H1 (cell line): ENCODE data around the gene JPH2. TPM values are rescaled to one million over a fixed set of nuclear protein-coding genes. Genes with fewer than 3 reads are reported as not detected.
"Not testable (repeated sequence)": the region's sequence is repeated elsewhere in the genome, so short reads cannot be mapped to it uniquely, and the experiment has no call there.

Experiments
- CTCF ChIA-PET: fragments of 300-600 bp; sonication (Branson Sonifier 250); formaldehyde crosslinking; loops from one replicate; lab custom pipeline; 2021; ENCODE audit not compliant: partially characterized antibody; lab: Charles Lee
- POLR2A ChIA-PET: fragments of 300-600 bp; sonication (Branson Sonifier 250); formaldehyde crosslinking; loops from one replicate; lab custom pipeline; 2021; ENCODE audit warnings: inconsistent platforms; ENCODE audit not compliant: partially characterized antibody; lab: Charles Lee
- DNase-seq, 2 experiments: peaks; one replicate each; pipeline versions ENCODE4 v3.0.0 to v3.0.0-alpha.2; 2010 to 2022; ENCODE audit warnings: low spot score in 2 of 2, low read depth in 1 of 2, mixed read lengths in 1 of 2
- FAIRE-seq: peaks from 2 replicates; lab custom pipeline; 2011; peaks lifted over from hg19 to GRCh38; lab: Jason Lieb, UNC
- H2AFZ ChIP-seq: 2 replicates; pipeline ENCODE4 v1.8.1; 2012; ENCODE audit warnings: low read length, inconsistent platforms
- H2AK5ac ChIP-seq: 2 replicates; pipeline ENCODE4 v1.6.1; 2013; ENCODE audit warnings: low read depth, low read length
- H2BK120ac ChIP-seq: replicated peaks from 2 replicates; pipeline ENCODE3; 2013; ENCODE audit warnings: low read depth, low read length, inconsistent platforms
- H2BK12ac ChIP-seq: 2 replicates; pipeline ENCODE4 v1.6.1; 2013; ENCODE audit warnings: low read depth, low read length
- H2BK15ac ChIP-seq: 2 replicates; pipeline ENCODE4 v1.6.1; 2013; ENCODE audit warnings: low read length
- H2BK20ac ChIP-seq: 2 replicates; pipeline ENCODE4 v1.6.1; 2013; ENCODE audit warnings: low read length
- H2BK5ac ChIP-seq: 2 replicates; pipeline ENCODE4 v1.6.1; 2013; ENCODE audit warnings: low read depth, low read length
- H3K14ac ChIP-seq: 2 replicates; pipeline ENCODE4 v1.6.1; 2013; ENCODE audit warnings: inconsistent platforms; ENCODE audit not compliant: insufficient read length
- H3K18ac ChIP-seq: 2 replicates; pipeline ENCODE4 v1.6.1; 2013; ENCODE audit warnings: low read length; ENCODE audit errors: extremely low read depth
- H3K23ac ChIP-seq: 2 replicates; pipeline ENCODE4 v1.6.1; 2013; ENCODE audit warnings: inconsistent platforms; ENCODE audit not compliant: insufficient read length
- H3K23me2 ChIP-seq: 2 replicates; pipeline ENCODE4 v1.6.1; 2013; ENCODE audit warnings: low read depth, low read length
- H3K27ac ChIP-seq: 2 replicates; pipeline ENCODE4 v1.6.1; 2011; ENCODE audit warnings: low read depth, low read length, inconsistent platforms
- H3K27me3 ChIP-seq, 4 experiments: replicated peaks in 1 of 4; 1 replicate in 1 of 4; 2 replicates in 3 of 4; pipeline versions ENCODE4 v1.6.1 to v1.8.1; 2011 to 2013; ENCODE audit warnings: low read length in 3 of 4, mild to moderate bottlenecking in 3 of 4, inconsistent platforms in 2 of 4, mixed read lengths in 2 of 4, moderate library complexity in 1 of 4; ENCODE audit not compliant: control insufficient read depth in 3 of 4, insufficient read depth in 3 of 4; ENCODE audit errors: extremely low read depth in 1 of 4
- H3K36me3 ChIP-seq, 4 experiments: 2 replicates each; pipeline versions ENCODE4 v1.6.1 to v1.8.1; 2011 to 2013; ENCODE audit warnings: mild to moderate bottlenecking in 4 of 4, low read length in 3 of 4, moderate library complexity in 2 of 4, control low read depth in 1 of 4, inconsistent platforms in 1 of 4; ENCODE audit not compliant: insufficient read depth in 4 of 4, control insufficient read depth in 2 of 4
- H3K4ac ChIP-seq: replicated peaks from 2 replicates; pipeline ENCODE3; 2013; ENCODE audit warnings: low read length, low read depth, mixed read lengths, inconsistent platforms; ENCODE audit not compliant: insufficient read length
- H3K4me1 ChIP-seq, 4 experiments: replicated peaks in 1 of 4; 1 replicate in 1 of 4; 2 replicates in 3 of 4; pipeline versions ENCODE4 v1.6.1 to v1.8.1; 2011 to 2013; ENCODE audit warnings: low read length in 3 of 4, inconsistent platforms in 2 of 4, mixed read lengths in 1 of 4; ENCODE audit not compliant: insufficient read depth in 4 of 4, control insufficient read depth in 3 of 4
- H3K4me2 ChIP-seq, 2 experiments: 2 replicates each; pipeline versions ENCODE4 v1.6.1 to v1.8.1; 2011 to 2013; ENCODE audit warnings: low read depth in 2 of 2, low read length in 2 of 2, control low read depth in 1 of 2, inconsistent platforms in 1 of 2, mild to moderate bottlenecking in 1 of 2; ENCODE audit not compliant: insufficient read depth in 1 of 2
- H3K4me3 ChIP-seq, 4 experiments: fragments of 200-600, 300-600 bp in 1 of 4; sonication (generic), shearing (Covaris generic), sonication (Bioruptor Twin) in 1 of 4; 2 replicates each; pipeline versions ENCODE4 v1.5.1 to v1.8.1; 2011 to 2016; ENCODE audit warnings: low read length in 4 of 4, low read depth in 3 of 4, control low read depth in 2 of 4, inconsistent platforms in 2 of 4, mild to moderate bottlenecking in 2 of 4, mixed read lengths in 1 of 4, moderate library complexity in 1 of 4; ENCODE audit not compliant: insufficient read depth in 2 of 4; ENCODE audit errors: extremely low read depth in 1 of 4
- H3K56ac ChIP-seq: replicated peaks from 2 replicates; pipeline ENCODE3; 2013; ENCODE audit warnings: low read depth, mild to moderate bottlenecking, mixed read lengths, low read length, inconsistent platforms; ENCODE audit not compliant: insufficient read length
- H3K79me1 ChIP-seq: 2 replicates; pipeline ENCODE4 v1.6.1; 2013; ENCODE audit warnings: low read depth, low read length, control low read depth
- H3K79me2 ChIP-seq, 2 experiments: 2 replicates each; pipeline versions ENCODE4 v1.6.1 to v1.8.1; 2012 to 2013; ENCODE audit warnings: low read length in 2 of 2, mild to moderate bottlenecking in 2 of 2, inconsistent platforms in 1 of 2; ENCODE audit not compliant: insufficient read depth in 2 of 2, control insufficient read depth in 1 of 2
- H3K9ac ChIP-seq, 4 experiments: replicated peaks in 1 of 4; 1 replicate in 1 of 4; 2 replicates in 3 of 4; pipeline versions ENCODE4 v1.6.1 to v1.8.1; 2011 to 2013; ENCODE audit warnings: low read depth in 3 of 4, low read length in 3 of 4, control low read depth in 2 of 4, mild to moderate bottlenecking in 2 of 4, moderate library complexity in 2 of 4, inconsistent platforms in 1 of 4; ENCODE audit errors: extremely low read depth in 1 of 4
- H3K9me3 ChIP-seq, 2 experiments: 2 replicates each; pipeline versions ENCODE4 v1.6.1 to v1.8.1; 2012 to 2013; ENCODE audit warnings: mild to moderate bottlenecking in 2 of 2, moderate library complexity in 2 of 2, control low read depth in 1 of 2, inconsistent platforms in 1 of 2, low read depth in 1 of 2, low read length in 1 of 2, mixed read lengths in 1 of 2; ENCODE audit not compliant: insufficient read depth in 2 of 2
- H4K20me1 ChIP-seq, 2 experiments: replicated peaks in 1 of 2; 2 replicates each; pipeline versions ENCODE3 to v1.8.1; 2011 to 2013; ENCODE audit warnings: inconsistent platforms in 2 of 2, low read length in 2 of 2, mild to moderate bottlenecking in 1 of 2; ENCODE audit not compliant: insufficient read depth in 2 of 2, control insufficient read depth in 1 of 2
- H4K5ac ChIP-seq: 2 replicates; pipeline ENCODE4 v1.6.1; 2013; ENCODE audit warnings: low read length, low read depth, mixed read lengths, inconsistent platforms; ENCODE audit not compliant: insufficient read length
- H4K8ac ChIP-seq: 2 replicates; pipeline ENCODE4 v1.8.0; 2013; ENCODE audit warnings: mild to moderate bottlenecking, moderate library complexity, low read length, inconsistent platforms; ENCODE audit not compliant: insufficient read depth; ENCODE audit errors: extremely low read depth
- H4K91ac ChIP-seq: replicated peaks from 2 replicates; pipeline ENCODE3; 2013; ENCODE audit warnings: low read length, mixed read lengths, inconsistent platforms; ENCODE audit not compliant: insufficient read length
- CBX5 ChIP-seq: fragments of 300-800, 300-1000 bp; sonication (generic); IDR thresholded peaks from 2 replicates; pipeline ENCODE4 v1.7.1; 2016; ENCODE audit warnings: antibody characterized with exemption, low read length, low read depth
- GTF2F1 ChIP-seq: IDR thresholded peaks from 2 replicates; pipeline ENCODE4 v1.6.1; 2012; ENCODE audit warnings: low read depth, low read length, improper control_type of control experiment, borderline replicate concordance
- JUND ChIP-seq: IDR thresholded peaks from 2 replicates; pipeline ENCODE4 v1.6.1; 2011; ENCODE audit warnings: mild to moderate bottlenecking, improper control_type of control experiment, low read length
- KDM4A ChIP-seq: IDR thresholded peaks from one replicate; pipeline ENCODE4 v1.7.1; 2012; ENCODE audit warnings: low read depth, mild to moderate bottlenecking, moderate library complexity, low read length, inconsistent platforms; ENCODE audit not compliant: severe bottlenecking
- KDM5A ChIP-seq: fragments of 200-600 bp; IDR thresholded peaks from 2 replicates; pipeline ENCODE4 v1.7.1; 2012; ENCODE audit warnings: mild to moderate bottlenecking, low read length, inconsistent platforms, mixed read lengths
- RBBP5 ChIP-seq: IDR thresholded peaks from 2 replicates; pipeline ENCODE4 v1.7.1; 2012; ENCODE audit warnings: low read depth, mild to moderate bottlenecking, inconsistent platforms, low read length, moderate library complexity, borderline replicate concordance
- RFX5 ChIP-seq: IDR thresholded peaks from 2 replicates; pipeline ENCODE4 v1.6.1; 2011; ENCODE audit warnings: low read depth, low read length, improper control_type of control experiment, borderline replicate concordance
- YY1 ChIP-seq: IDR thresholded peaks from 2 replicates; pipeline ENCODE4 v1.6.1; 2011; ENCODE audit warnings: low read depth, mild to moderate bottlenecking, low read length
- WGBS, 2 experiments: shearing (Covaris generic) in 1 of 2; methylation state at CpG; one replicate each; pipeline versions ENCODE4 v1.1.6 to v1.1.7; 2013 to 2015; ENCODE audit warnings: low lambda C conversion rate in 2 of 2, mixed read lengths in 2 of 2, inconsistent platforms in 1 of 2, low coverage in 1 of 2, missing lambda C conversion rate in 1 of 2; ENCODE audit not compliant: insufficient replicate concordance in 2 of 2, insufficient coverage in 1 of 2, insufficient read length in 1 of 2; ENCODE audit errors: extremely low coverage in 1 of 2, missing lambda C conversion rate in 1 of 2; 5-methylcytosine and 5-hydroxymethylcytosine counted together
- polyA plus RNA-seq, 7 experiments: library from polyadenylated mRNA; depleted of rRNA in 3 of 7; stranded (reverse) in 5 of 7; unstranded in 2 of 7; fragments of >200 nt in 5 of 7; fragments of 200-250 nt in 2 of 7; gene quantifications; 1 replicate in 5 of 7; 2 replicates in 1 of 7; 4 replicates in 1 of 7; pipeline versions ENCODE4 v1.2.1 to v1.2.3, GENCODE V29; 2011 to 2013; ENCODE audit warnings: missing spikeins in 2 of 7, mixed read lengths in 2 of 7
- total RNA-seq: library from RNA; stranded (reverse); fragmentation: NEBNext Ultra II Directional; extraction: Animal tissue kit (Norgen Biotek cat#: 25700); gene quantifications from 2 replicates; pipeline ENCODE4 v1.2.1, GENCODE V29; 2021

Gene JPH2
- total and polyA plus RNA-seq, 2 of the 8 experiments (the other 6 are each of a cell fraction or from before 2014, with no cell fraction given), result 0.59 to 1.3 TPM

DNA sequence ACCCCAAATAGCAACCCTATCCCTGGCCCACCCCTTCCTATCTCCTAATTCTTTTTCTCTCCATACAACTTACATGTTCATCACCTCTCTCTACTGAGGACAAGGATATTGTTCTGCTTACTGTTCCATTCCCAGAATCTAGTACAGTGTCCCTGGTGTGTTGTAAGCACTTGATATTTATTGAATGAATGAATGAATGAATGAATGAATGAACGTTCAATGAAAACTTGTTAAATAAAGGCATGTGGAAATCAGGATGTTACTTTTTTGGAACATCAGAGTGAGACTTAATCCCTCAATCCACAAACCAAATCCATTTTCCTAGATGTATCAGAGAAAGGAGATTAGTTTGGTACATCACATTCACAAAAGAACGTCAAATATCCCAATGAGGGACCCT is 6.8 kb upstream of the JPH2 start (continued):
- no peak for TF ChIP-seq CBX5
- TF ChIP-seq YY1, result no peak
- TF ChIP-seq KDM5A, result no peak
- TF ChIP-seq RBBP5, result no peak
- TF ChIP-seq KDM4A, result no peak
- TF ChIP-seq RFX5, result no peak
- no peak for TF ChIP-seq GTF2F1
- TF ChIP-seq JUND, result no peak

DNA sequence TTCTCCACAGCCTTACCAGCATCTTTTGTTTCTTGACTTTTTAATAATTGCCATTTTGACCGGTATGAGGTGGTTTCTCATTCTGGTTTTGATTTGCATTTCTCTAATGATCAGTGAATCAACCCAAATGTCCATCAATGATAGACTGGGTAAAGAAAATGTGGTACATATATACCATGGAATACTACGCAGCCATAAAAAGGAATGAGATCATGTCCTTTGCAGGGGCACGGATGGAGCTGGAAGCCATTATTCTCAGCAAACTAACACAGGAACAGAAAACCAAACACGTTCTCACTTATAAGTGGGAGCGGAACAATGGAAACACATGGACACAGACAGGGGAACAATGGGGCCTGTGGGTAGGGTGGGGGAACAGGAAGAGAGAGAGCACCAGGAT is 4.7 kb upstream of the JPH2 start:
- H3K56ac ChIP-seq, H3K23ac ChIP-seq, H3K4me2 ChIP-seq, H2BK12ac ChIP-seq, H3K4me1 ChIP-seq, H4K5ac ChIP-seq, H3K18ac ChIP-seq, H2AFZ ChIP-seq, H3K27me3 ChIP-seq, H2BK15ac ChIP-seq, POLR2A ChIA-PET, H3K79me1 ChIP-seq, H4K20me1 ChIP-seq, H3K4ac ChIP-seq, H3K36me3 ChIP-seq, H2BK120ac ChIP-seq, H3K9ac ChIP-seq, H2BK20ac ChIP-seq, H4K8ac ChIP-seq, H4K91ac ChIP-seq, H2BK5ac ChIP-seq, H3K4me3 ChIP-seq, FAIRE-seq, H3K14ac ChIP-seq, H3K27ac ChIP-seq, H3K79me2 ChIP-seq, H3K9me3 ChIP-seq, H2AK5ac ChIP-seq: not testable (repeated sequence)
- peaks cover 15% of the 10 kb centered on the region for H3K23me2 ChIP-seq
- peak in 1 of 2 experiments; percentile 17 for DNase-seq
- CTCF ChIA-PET, result interaction anchor here (0.9 to 17.7 kb wide), 6 partner anchors 15 to 77 kb away, joined by 3 to 512 read pairs (median 12); no protein-coding TSS in a partner anchor
- 93% methylated on average over 5 of the region's 5 CpGs; no CpG with 5 or more reads in 1 of the 2 experiments for WGBS, 2 experiments
